Measurements from ENCODE around the gene ABCG1. TPM values are rescaled to one million over a fixed set of nuclear protein-coding genes. Genes with fewer than 3 reads are reported as not detected.

The ABCG1 gene
- total and polyA plus RNA-seq, 7 donors, result 6.0 to 19.3 (median 11.6) TPM

DNA sequence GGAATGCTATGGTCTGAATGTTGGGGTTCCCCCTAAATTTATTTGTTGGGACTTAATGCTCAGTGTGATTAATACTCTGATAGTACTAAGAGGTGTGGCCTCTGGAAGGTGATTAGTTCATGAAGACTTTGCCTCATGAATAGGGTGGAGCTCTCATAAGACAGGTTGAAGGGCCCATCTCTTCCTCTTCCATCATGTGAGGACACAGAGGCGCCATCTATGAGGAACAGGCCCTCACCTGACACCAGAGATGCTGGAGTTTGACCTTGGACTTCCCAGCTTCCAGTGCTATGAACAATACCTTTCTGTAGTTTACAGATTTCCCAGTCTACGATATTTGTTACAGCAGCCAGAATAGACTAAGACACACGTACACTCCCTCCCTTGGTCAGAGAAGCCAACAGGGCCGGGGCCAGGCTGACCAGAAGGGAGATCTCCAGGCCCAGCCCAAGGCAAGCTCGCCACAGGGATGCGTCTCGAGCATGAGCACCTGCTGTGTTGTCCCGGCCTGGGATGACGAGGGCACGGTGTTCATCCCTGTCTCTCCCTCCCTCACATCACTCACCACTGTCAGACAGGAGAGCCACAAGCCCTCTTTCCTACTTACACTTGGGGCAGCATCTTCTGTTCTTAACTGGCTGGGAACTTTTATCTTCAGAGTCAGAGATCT, 4.7 kb upstream of the ABCG1 start:
- H3K4me1 ChIP-seq, result peaks cover 0 to 7% (median 4%) of the 10 kb centered on the region in 4 donors
- no peaks in the 10 kb centered on the region for H3K9me3 ChIP-seq
- TF ChIP-seq POLR2A (IDR thresholded peaks at IDR 0.05), result no peak
- TF ChIP-seq, protein P1, sequence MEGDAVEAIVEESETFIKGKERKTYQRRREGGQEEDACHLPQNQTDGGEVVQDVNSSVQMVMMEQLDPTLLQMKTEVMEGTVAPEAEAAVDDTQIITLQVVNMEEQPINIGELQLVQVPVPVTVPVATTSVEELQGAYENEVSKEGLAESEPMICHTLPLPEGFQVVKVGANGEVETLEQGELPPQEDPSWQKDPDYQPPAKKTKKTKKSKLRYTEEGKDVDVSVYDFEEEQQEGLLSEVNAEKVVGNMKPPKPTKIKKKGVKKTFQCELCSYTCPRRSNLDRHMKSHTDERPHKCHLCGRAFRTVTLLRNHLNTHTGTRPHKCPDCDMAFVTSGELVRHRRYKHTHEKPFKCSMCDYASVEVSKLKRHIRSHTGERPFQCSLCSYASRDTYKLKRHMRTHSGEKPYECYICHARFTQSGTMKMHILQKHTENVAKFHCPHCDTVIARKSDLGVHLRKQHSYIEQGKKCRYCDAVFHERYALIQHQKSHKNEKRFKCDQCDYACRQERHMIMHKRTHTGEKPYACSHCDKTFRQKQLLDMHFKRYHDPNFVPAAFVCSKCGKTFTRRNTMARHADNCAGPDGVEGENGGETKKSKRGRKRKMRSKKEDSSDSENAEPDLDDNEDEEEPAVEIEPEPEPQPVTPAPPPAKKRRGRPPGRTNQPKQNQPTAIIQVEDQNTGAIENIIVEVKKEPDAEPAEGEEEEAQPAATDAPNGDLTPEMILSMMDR (IDR thresholded peaks at IDR 0.05), result no peak
- no peaks in the 10 kb centered on the region for H3K36me3 ChIP-seq
- no peak overlapping the region for H3K27ac ChIP-seq
- 94 to 97% methylated on average over 10 of the region's 10 CpGs for WGBS, 2 donors
- no peak overlapping the region for H3K4me3 ChIP-seq
- H3K27me3 ChIP-seq, result no peaks in the 10 kb centered on the region
- no peak for DNase-seq
- intact Hi-C loops (cut with DNase I), result loop anchor here (10.0 kb wide), 1 partner anchor 69 kb away; no protein-coding TSS in a partner anchor

DNA sequence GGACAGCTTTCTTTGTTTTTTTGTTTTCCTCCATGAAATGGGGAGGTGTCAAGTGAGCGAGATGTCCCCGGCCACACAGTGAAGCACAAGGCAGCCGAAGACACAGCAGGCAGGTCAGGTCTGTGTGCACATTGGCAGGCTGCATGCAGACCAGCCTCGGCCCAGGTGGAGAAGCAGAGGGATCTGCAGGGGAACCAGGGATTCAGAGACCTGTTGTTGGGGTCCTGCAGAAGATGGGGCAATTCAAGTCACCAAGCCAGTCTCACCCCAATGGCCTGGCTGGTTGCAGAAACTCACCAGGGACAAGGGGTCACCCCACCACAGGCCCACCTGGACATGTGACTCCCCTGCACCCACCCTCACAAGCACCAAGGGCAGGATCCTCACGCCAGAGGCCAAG, 4.0 kb upstream of the ABCG1 start:
- intact Hi-C loops (cut with DNase I), result loop anchor here (10.0 kb wide), 1 partner anchor 70 kb away; no protein-coding TSS in a partner anchor
- Histone ChIP-seq H3K4me1 (peaks cover 0 to 14% (median 8%) of the 10 kb centered on the region in 4 donors), H3K27me3 (no peaks in the 10 kb centered on the region), H3K9me3 (no peaks in the 10 kb centered on the region), H3K27ac (no peak overlapping the region), H3K36me3 (no peaks in the 10 kb centered on the region), H3K4me3 (no peak overlapping the region)
- no peak for DNase-seq
- TF ChIP-seq, protein P1 (IDR thresholded peaks at IDR 0.05), result no peak
- no peak for TF ChIP-seq POLR2AphosphoS5 (IDR thresholded peaks at IDR 0.05)
- no peak for TF ChIP-seq EP300 (IDR thresholded peaks at IDR 0.05)
- WGBS, 2 donors, result 88 to 97% methylated on average over 5 of the region's 5 CpGs

DNA sequence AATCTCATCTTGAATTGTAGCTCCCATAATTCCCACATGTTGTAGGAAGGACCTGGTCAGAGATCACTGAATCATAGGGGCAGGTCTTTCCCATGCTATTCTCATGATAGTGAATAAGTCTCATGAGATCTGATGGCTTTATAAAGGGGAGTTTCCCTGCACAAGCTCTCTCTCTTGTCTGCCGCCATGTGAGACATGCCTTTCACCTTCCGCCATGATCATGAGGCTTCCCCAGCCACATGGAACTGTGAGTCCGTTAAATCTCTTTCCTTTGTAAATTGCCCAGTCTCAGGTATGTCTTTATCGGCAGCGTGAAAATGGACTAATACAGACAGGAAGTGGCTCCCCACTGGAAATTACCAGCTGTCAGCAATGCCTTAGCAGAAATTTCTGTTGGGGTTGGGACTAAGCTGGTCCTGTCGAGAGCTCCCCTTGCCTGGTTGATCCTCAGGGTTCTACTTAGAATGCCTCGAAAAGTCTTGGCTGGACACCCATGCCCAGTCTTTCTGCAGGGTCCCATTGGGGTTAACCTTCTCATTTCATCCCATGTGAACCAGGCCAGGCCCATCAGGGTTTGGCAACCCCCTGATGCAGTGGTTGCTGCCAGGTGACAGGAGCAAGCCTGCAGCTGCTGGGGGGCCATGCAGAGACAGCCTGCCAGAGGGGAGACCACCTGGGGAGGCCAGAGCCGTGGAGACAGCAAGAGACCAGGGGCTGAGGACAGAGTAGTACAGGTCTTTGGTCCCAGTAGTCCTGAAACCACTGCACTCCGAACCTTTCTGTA, 2.8 kb upstream of the ABCG1 start:
- no peak overlapping the region for H3K27ac ChIP-seq
- intact Hi-C loops (cut with DNase I), result loop anchor here (10.0 kb wide), 1 partner anchor 71 kb away; no protein-coding TSS in a partner anchor
- H3K9me3 ChIP-seq, result no peaks in the 10 kb centered on the region
- no peaks in the 10 kb centered on the region for H3K36me3 ChIP-seq
- TF ChIP-seq POLR2AphosphoS5 (IDR thresholded peaks at IDR 0.05) (no peak), EP300 (IDR thresholded peaks at IDR 0.05) (no peak), POLR2A (IDR thresholded peaks at IDR 0.05) (no peak)
- TF ChIP-seq, protein P1 (IDR thresholded peaks at IDR 0.05), result no peak
- no peaks in the 10 kb centered on the region for H3K27me3 ChIP-seq
- no peak overlapping the region for H3K4me3 ChIP-seq
- peaks cover 0 to 26% (median 18%) of the 10 kb centered on the region in 4 donors for H3K4me1 ChIP-seq
- DNase-seq, result no peak
- WGBS, 2 donors, result 96% methylated on average over 9 of the region's 9 CpGs

DNA sequence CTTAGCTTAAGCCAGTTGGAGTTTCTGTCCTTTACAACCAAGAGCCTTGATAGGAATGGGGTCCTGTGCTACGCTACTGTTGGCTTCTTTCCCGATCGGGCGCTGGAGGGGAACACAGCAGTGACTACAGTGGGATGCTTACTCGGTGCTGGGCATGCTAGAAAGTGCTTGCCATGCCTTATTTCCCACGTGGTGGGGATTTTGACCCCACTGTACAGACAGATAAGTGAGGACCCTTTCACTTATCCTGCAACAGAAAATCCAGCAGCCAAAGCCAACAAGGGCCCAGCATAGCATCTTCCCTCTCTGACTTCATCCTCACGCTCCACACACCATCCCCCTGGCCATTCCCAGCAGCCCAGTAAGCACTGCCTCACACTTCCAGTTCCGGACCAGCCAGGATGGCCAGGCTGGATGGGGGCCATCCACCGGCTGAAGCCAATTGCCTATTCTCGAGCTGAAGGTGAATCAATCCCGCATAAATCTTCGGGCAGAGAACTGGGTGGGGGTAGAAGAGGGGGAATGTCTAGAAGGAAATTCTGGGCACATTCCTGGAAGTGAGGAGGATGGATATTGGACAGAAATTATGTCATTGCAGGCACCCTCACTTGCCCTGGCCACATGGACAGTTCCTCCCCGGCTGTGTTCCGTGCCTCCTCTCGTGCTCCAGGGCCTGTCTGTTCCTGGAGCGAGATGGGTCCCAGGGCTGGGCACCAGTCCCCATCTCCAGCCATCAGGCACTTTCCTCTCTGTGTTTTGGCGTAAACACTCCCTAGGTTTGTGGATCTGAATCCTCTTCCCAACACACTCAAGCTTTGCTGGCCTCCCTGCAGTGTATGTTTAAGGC, 2.0 kb upstream of the ABCG1 start:
- Histone ChIP-seq H3K27me3 (no peaks in the 10 kb centered on the region), H3K36me3 (no peaks in the 10 kb centered on the region), H3K27ac (no peak overlapping the region), H3K9me3 (no peaks in the 10 kb centered on the region), H3K4me1 (peaks cover 0 to 35% (median 26%) of the 10 kb centered on the region in 4 donors), H3K4me3 (no peak overlapping the region)
- 94 to 96% methylated on average over 17 of the region's 17 CpGs for WGBS, 2 donors
- TF ChIP-seq POLR2AphosphoS5 (IDR thresholded peaks at IDR 0.05) (no peak), POLR2A (IDR thresholded peaks at IDR 0.05) (no peak), EP300 (IDR thresholded peaks at IDR 0.05) (no peak)
- TF ChIP-seq, protein P1 (IDR thresholded peaks at IDR 0.05), result no peak
- intact Hi-C loops (cut with DNase I), result loop anchor here (10.0 kb wide), 1 partner anchor 72 kb away; no protein-coding TSS in a partner anchor
- no peak for DNase-seq
